H9 (cell line): ENCODE data around the gene FOXL1. TPM values are rescaled to one million over a fixed set of nuclear protein-coding genes. Genes with fewer than 3 reads are reported as not detected.

ENCODE experiments used
- DNase-seq: peaks from one replicate; pipeline ENCODE4 v3.0.0-alpha.2; 2017
- H2AFZ ChIP-seq: one replicate; pipeline ENCODE4 v1.6.1; 2013; ENCODE audit warnings: mild to moderate bottlenecking, low read length, control low read depth, moderate library complexity
- H2AK5ac ChIP-seq: 2 replicates; pipeline ENCODE4 v1.6.1; 2013; ENCODE audit warnings: low read length, control low read depth, mixed read lengths; ENCODE audit not compliant: insufficient read length
- H2BK120ac ChIP-seq: one replicate; pipeline ENCODE4 v1.6.1; 2013; ENCODE audit warnings: low read depth, mild to moderate bottlenecking, low read length, control low read depth, inconsistent platforms; ENCODE audit not compliant: poor library complexity, severe bottlenecking
- H2BK12ac ChIP-seq: 2 replicates; pipeline ENCODE4 v1.6.1; 2013; ENCODE audit warnings: low read length, control low read depth, mixed read lengths, low read depth; ENCODE audit not compliant: insufficient read length
- H2BK15ac ChIP-seq: 2 replicates; pipeline ENCODE4 v1.6.1; 2013; ENCODE audit warnings: low read depth, low read length, control low read depth
- H2BK20ac ChIP-seq: one replicate; pipeline ENCODE4 v1.6.1; 2013; ENCODE audit warnings: low read depth, mild to moderate bottlenecking, low read length, control low read depth, inconsistent platforms; ENCODE audit not compliant: poor library complexity, severe bottlenecking
- H2BK5ac ChIP-seq: 2 replicates; pipeline ENCODE4 v1.6.1; 2013; ENCODE audit warnings: low read length, control low read depth, mixed read lengths; ENCODE audit not compliant: insufficient read length
- H3K14ac ChIP-seq: 2 replicates; pipeline ENCODE4 v1.6.1; 2013; ENCODE audit warnings: low read length, control low read depth; ENCODE audit not compliant: insufficient read depth
- H3K18ac ChIP-seq: 2 replicates; pipeline ENCODE4 v1.6.1; 2013; ENCODE audit warnings: low read depth, mild to moderate bottlenecking, mixed read lengths, low read length, control low read depth; ENCODE audit not compliant: insufficient read length
- H3K23ac ChIP-seq: 2 replicates; pipeline ENCODE4 v1.6.1; 2013; ENCODE audit warnings: low read length, control low read depth, mixed read lengths, low read depth; ENCODE audit not compliant: insufficient read length
- H3K23me2 ChIP-seq: 2 replicates; pipeline ENCODE4 v1.6.1; 2013; ENCODE audit warnings: low read depth, mild to moderate bottlenecking, mixed read lengths, low read length, control low read depth; ENCODE audit not compliant: insufficient read length, poor library complexity, severe bottlenecking
- H3K27ac ChIP-seq: 2 replicates; pipeline ENCODE4 v1.5.1; 2013; ENCODE audit warnings: low read length, control low read depth, mixed read lengths, low read depth; ENCODE audit not compliant: insufficient read length
- H3K27me3 ChIP-seq: 2 replicates; pipeline ENCODE4 v1.6.1; 2013; ENCODE audit warnings: low read length, control low read depth, inconsistent platforms; ENCODE audit not compliant: insufficient read depth
- H3K4ac ChIP-seq: 2 replicates; pipeline ENCODE4 v1.6.1; 2013; ENCODE audit warnings: low read depth, mild to moderate bottlenecking, control low read depth, inconsistent platforms, low read length, moderate library complexity
- H3K4me1 ChIP-seq: 2 replicates; pipeline ENCODE4 v1.6.1; 2013; ENCODE audit warnings: low read length, control low read depth, inconsistent platforms; ENCODE audit not compliant: insufficient read depth
- H3K4me2 ChIP-seq: 2 replicates; pipeline ENCODE4 v1.6.1; 2013; ENCODE audit warnings: low read length, control low read depth, mixed read lengths; ENCODE audit not compliant: insufficient read length, insufficient read depth
- H3K56ac ChIP-seq: 2 replicates; pipeline ENCODE4 v1.6.1; 2013; ENCODE audit warnings: low read depth, mild to moderate bottlenecking, mixed read lengths, low read length, control low read depth; ENCODE audit not compliant: insufficient read length
- H3K79me1 ChIP-seq: 2 replicates; pipeline ENCODE4 v1.6.1; 2013; ENCODE audit warnings: low read depth, mild to moderate bottlenecking, moderate library complexity, low read length, control low read depth, inconsistent platforms; ENCODE audit not compliant: insufficient read depth, poor library complexity, severe bottlenecking
- H3K79me2 ChIP-seq: 2 replicates; pipeline ENCODE4 v1.6.1; 2013; ENCODE audit warnings: low read length, control low read depth, inconsistent platforms; ENCODE audit not compliant: insufficient read depth
- H3K9ac ChIP-seq: 2 replicates; pipeline ENCODE4 v1.6.1; 2013; ENCODE audit warnings: low read length, control low read depth, mixed read lengths; ENCODE audit not compliant: insufficient read length; ENCODE audit errors: extremely low read depth
- H3K9me3 ChIP-seq: one replicate; pipeline ENCODE4 v1.6.1; 2013; ENCODE audit warnings: low read depth, low read length, inconsistent platforms; ENCODE audit not compliant: control insufficient read depth
- H3T11ph ChIP-seq: one replicate; pipeline ENCODE4 v1.6.1; 2013; ENCODE audit warnings: mild to moderate bottlenecking, low read length, control low read depth, inconsistent platforms
- H4K20me1 ChIP-seq: one replicate; pipeline ENCODE4 v1.6.1; 2013; ENCODE audit not compliant: control insufficient read depth, insufficient read length, insufficient read depth
- H4K5ac ChIP-seq: 2 replicates; pipeline ENCODE4 v1.6.1; 2013; ENCODE audit warnings: low read depth, mild to moderate bottlenecking, mixed read lengths, low read length, control low read depth; ENCODE audit not compliant: insufficient read length
- H4K8ac ChIP-seq: replicated peaks from 2 replicates; pipeline ENCODE4 v1.6.1; 2013; ENCODE audit warnings: low read length, control low read depth, mixed read lengths, low read depth; ENCODE audit not compliant: insufficient read length
- H4K91ac ChIP-seq: 2 replicates; pipeline ENCODE4 v1.6.1; 2013; ENCODE audit warnings: low read depth, mild to moderate bottlenecking, moderate library complexity, mixed read lengths, low read length, control low read depth; ENCODE audit not compliant: insufficient read length
- H3K27ac Mint-ChIP-seq, 3 experiments: 2 replicates in 2 of 3; 3 replicates in 1 of 3; pipeline ENCODE4 v1.8.0; 2020 to 2021; ENCODE audit warnings: mixed read lengths in 3 of 3, mild to moderate bottlenecking in 1 of 3, moderate library complexity in 1 of 3
- H3K27me3 Mint-ChIP-seq: 2 replicates; pipeline ENCODE4 v1.8.0; 2021; ENCODE audit warnings: low read depth, mild to moderate bottlenecking, moderate library complexity, mixed read lengths
- H3K36me3 Mint-ChIP-seq, 3 experiments: 2 replicates in 2 of 3; 3 replicates in 1 of 3; pipeline ENCODE4 v1.8.0; 2020 to 2021; ENCODE audit warnings: low read depth in 3 of 3, mixed read lengths in 3 of 3; ENCODE audit not compliant: insufficient read depth in 1 of 3
- H3K4me1 Mint-ChIP-seq, 2 experiments: 2 replicates each; pipeline ENCODE4 v1.8.0; 2020; ENCODE audit warnings: mixed read lengths in 2 of 2
- H3K4me3 Mint-ChIP-seq, 2 experiments: 2 replicates in 1 of 2; 3 replicates in 1 of 2; pipeline ENCODE4 v1.8.0; 2020 to 2021; ENCODE audit warnings: mild to moderate bottlenecking in 2 of 2, mixed read lengths in 2 of 2, moderate library complexity in 1 of 2
- H3K9me3 Mint-ChIP-seq, 2 experiments: 2 replicates in 1 of 2; 3 replicates in 1 of 2; pipeline ENCODE4 v1.8.0; 2020; ENCODE audit warnings: mild to moderate bottlenecking in 2 of 2, mixed read lengths in 2 of 2, moderate library complexity in 1 of 2
- WGBS: extraction: QIAGEN DNeasy Blood & Tissue Kit; methylation state at CpG from one replicate; pipeline ENCODE4 v1.1.7; 2013; ENCODE audit warnings: missing lambda C conversion rate, low lambda C conversion rate, mixed read lengths; ENCODE audit not compliant: insufficient read length; ENCODE audit errors: extremely low coverage; 5-methylcytosine and 5-hydroxymethylcytosine counted together
- total RNA-seq: library from RNA; stranded (reverse); gene quantifications from 2 replicates; pipeline ENCODE4 v1.2.1, GENCODE V29; 2021
- TF ChIP-seq, protein P1 (sequence below): fragments of 200-600 bp; sonication (generic); conservative IDR thresholded peaks from 3 replicates; pipeline ENCODE4 v1.8.0; 2021; ENCODE audit warnings: antibody characterized with exemption, mild to moderate bottlenecking

The FOXL1 gene
- total RNA-seq, 1 experiment from 2014 or later, result 0.09 TPM

- Histone ChIP-seq H4K5ac (no peak overlapping the region), H4K20me1 (no peaks in the 10 kb centered on the region), H3T11ph (no peak overlapping the region), H3K23me2 (peaks cover 14% of the 10 kb centered on the region), H3K9ac (no peak overlapping the region), H3K27me3 (peaks cover 37% of the 10 kb centered on the region), H3K23ac (no peak overlapping the region), H2AFZ (peak overlapping the region; percentile 63), H4K91ac (no peak overlapping the region), H3K4ac (no peak overlapping the region), H2BK15ac (no peak overlapping the region), H3K14ac (no peak overlapping the region), H3K79me2 (no peaks in the 10 kb centered on the region), H4K8ac (no peak overlapping the region), H2BK120ac (no peak overlapping the region), H2BK5ac (no peak overlapping the region), H2AK5ac (no peak overlapping the region), H3K27ac (no peak overlapping the region), H3K18ac (peak overlapping the region; percentile 34), H3K4me1 (0 out of 2 replicates have a peak, but pooled peaks cover 2% of the 10 kb centered on the region), H3K4me2 (peak overlapping the region; percentile 80), H2BK20ac (no peak overlapping the region), H3K9me3 (no peaks in the 10 kb centered on the region), H3K56ac (no peak overlapping the region), H2BK12ac (no peak overlapping the region), H3K79me1 (no peaks in the 10 kb centered on the region)
- H3K9me3 Mint-ChIP-seq, result peaks cover 0 to 3% of the 10 kb centered on the region in 2 experiments; a peak in 2 of 5 replicates
- H3K4me1 Mint-ChIP-seq, result peaks cover 21 to 31% of the 10 kb centered on the region in 2 experiments
- peak; percentile 86 for DNase-seq
- H3K36me3 Mint-ChIP-seq, result no peaks in the 10 kb centered on the region
- peak overlapping the region; percentile 32 to 73 for H3K4me3 Mint-ChIP-seq
- WGBS, result no CpG with 5 or more reads among the region's 41 CpGs
- 0 out of 7 replicates have a peak overlapping the region, but pooled peaks of 1 of the 3 experiments have one; percentile 13 for H3K27ac Mint-ChIP-seq
- peaks cover 60% of the 10 kb centered on the region for H3K27me3 Mint-ChIP-seq
- TF ChIP-seq, protein P1, sequence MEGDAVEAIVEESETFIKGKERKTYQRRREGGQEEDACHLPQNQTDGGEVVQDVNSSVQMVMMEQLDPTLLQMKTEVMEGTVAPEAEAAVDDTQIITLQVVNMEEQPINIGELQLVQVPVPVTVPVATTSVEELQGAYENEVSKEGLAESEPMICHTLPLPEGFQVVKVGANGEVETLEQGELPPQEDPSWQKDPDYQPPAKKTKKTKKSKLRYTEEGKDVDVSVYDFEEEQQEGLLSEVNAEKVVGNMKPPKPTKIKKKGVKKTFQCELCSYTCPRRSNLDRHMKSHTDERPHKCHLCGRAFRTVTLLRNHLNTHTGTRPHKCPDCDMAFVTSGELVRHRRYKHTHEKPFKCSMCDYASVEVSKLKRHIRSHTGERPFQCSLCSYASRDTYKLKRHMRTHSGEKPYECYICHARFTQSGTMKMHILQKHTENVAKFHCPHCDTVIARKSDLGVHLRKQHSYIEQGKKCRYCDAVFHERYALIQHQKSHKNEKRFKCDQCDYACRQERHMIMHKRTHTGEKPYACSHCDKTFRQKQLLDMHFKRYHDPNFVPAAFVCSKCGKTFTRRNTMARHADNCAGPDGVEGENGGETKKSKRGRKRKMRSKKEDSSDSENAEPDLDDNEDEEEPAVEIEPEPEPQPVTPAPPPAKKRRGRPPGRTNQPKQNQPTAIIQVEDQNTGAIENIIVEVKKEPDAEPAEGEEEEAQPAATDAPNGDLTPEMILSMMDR, result peak; percentile 100
These were observed 14.6 kb upstream of the FOXL1 start for GRCh38 chr16:86563469-86564345.
